Loucy (cell line): ENCODE results near the gene FCRLB.

Source experiments
- CTCF ChIP-seq: fragments of 200-600 bp; sonication (generic); conservative IDR thresholded peaks from 2 replicates; pipeline ENCODE4 v1.5.1; 2014; ENCODE audit warnings: mild to moderate bottlenecking, antibody characterized with exemption, low read length
- EZH2phosphoT487 ChIP-seq: fragments of 200-600 bp; IDR thresholded peaks from 2 replicates; pipeline ENCODE4 v1.6.1; 2018; ENCODE audit warnings: antibody characterized with exemption, mild to moderate bottlenecking, moderate library complexity, borderline replicate concordance

- TF ChIP-seq CTCF, result no peak
- no peak for TF ChIP-seq EZH2phosphoT487
Observed at GRCh38 chr1:161730050-161730564, 8.8 kb downstream of the FCRLB start.
